HG03439 (cell line): ENCODE results near the gene SNX33.

Source experiments
- ATAC-seq: cut with Tn5 transposase; IDR thresholded peaks from one replicate; pipeline ENCODE4 v1.9.1; 2021; ENCODE audit warnings: mild to moderate bottlenecking, moderate library complexity; ENCODE audit not compliant: unreplicated experiment

Gene SNX33

DNA sequence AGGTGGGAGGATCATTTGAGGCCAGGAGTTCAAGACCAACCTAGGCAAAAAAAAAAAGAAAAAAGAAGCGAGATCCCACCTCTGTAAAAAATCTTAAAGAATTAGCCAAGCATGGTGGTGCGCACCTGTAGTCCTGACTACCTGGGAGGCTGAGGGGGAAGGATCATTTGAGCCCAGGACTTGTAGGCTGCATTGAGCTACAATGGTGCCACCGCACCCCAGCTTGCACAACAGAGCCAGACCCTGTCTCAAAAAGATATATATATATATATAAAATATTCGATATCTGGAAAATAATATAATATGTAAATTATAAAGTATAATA lies 6.6 kb upstream of the SNX33 start:
- ATAC-seq: no peak

DNA sequence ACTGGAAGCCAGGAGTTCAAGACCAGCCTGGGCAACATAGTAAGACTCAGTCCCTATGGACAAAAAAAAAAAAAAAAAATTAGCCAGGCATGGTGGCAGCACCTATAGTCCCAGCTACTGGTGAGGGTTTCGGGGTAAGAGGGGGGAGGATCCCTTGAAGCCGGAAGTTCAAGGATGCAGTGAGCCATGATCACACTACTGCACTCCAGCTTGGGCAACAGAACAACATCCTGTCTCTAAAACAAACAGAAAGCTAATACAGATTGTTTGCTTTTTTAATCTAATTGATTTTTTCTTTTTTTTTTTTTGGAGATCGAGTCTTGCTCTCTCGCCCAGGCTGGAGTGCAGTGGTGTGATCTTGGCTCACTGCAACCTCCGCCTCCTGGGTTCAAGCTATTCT lies 6.1 kb upstream of the SNX33 start:
- no peak for ATAC-seq

GRCh38 chr15:75644376-75644775 lies 3.3 kb upstream of the SNX33 start:
- no peak for ATAC-seq

GRCh38 chr15:75646112-75646943 lies 1.4 kb upstream of the SNX33 start:
- ATAC-seq: no peak

GRCh38 chr15:75646944-75647364 lies 758 bp upstream of the SNX33 start:
- ATAC-seq: no peak

- no peak for ATAC-seq
Measured at GRCh38 chr15:75648156-75649000, 666 bp downstream of the SNX33 start.

DNA sequence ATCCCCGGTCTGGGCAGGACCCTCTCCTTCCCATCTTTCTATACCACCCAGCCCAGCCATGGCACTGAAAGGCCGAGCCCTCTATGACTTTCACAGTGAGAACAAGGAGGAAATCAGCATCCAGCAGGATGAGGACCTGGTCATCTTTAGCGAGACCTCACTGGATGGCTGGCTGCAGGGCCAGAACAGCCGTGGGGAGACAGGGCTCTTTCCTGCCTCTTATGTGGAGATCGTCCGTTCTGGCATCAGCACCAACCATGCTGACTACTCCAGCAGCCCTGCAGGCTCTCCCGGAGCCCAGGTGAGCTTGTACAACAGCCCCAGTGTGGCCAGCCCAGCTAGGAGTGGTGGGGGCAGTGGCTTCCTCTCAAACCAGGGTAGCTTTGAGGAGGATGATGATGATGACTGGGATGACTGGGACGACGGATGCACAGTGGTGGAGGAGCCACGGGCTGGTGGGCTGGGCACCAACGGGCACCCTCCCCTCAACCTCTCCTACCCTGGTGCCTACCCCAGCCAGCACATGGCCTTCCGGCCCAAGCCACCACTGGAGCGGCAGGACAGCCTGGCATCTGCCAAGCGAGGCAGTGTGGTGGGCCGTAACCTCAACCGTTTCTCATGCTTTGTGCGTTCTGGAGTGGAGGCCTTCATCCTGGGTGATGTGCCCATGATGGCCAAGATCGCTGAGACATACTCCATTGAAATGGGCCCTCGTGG lies 1.5 kb downstream of the SNX33 start:
- no peak for ATAC-seq

GRCh38 chr15:75649848-75650247 lies 2.1 kb downstream of the SNX33 start:
- no peak for ATAC-seq

GRCh38 chr15:75650908-75651809 lies 3.4 kb downstream of the SNX33 start:
- ATAC-seq: no peak

DNA sequence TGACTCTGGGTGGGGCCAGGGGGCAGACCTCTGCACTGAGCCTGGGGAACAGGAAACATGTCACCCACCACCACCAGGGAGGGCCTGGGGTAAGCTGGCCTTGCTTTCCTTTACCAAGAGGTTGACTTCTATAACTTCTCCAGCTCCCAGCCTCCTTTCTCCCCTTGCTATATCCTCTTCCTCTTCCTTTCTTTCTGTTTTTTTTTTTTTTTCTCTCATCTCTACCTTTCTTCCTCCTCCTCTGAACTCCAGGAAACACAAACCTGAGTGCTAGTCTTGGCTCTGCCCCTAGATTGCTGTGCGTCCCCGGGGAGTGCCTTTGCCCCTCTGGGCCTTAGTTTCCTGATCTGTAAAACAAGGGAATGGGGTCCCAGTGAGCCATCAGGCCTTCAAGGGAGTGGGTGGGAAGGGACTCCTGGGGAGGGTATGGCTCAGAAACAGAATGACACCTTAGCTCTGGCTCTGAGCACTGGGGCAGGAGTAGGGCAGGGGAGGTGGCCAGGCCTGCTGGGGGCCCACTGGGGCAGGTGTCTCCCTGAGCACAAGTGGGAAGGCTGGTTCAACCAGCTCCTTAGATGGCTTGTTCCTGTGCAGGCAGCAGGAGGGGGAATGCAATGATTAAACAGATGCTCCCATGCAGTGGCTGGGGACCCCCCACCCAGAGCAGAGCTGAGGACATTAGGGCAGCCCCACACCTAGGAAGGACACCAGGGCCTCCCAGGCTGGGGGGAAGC lies 4.3 kb downstream of the SNX33 start:
- no peak for ATAC-seq

DNA sequence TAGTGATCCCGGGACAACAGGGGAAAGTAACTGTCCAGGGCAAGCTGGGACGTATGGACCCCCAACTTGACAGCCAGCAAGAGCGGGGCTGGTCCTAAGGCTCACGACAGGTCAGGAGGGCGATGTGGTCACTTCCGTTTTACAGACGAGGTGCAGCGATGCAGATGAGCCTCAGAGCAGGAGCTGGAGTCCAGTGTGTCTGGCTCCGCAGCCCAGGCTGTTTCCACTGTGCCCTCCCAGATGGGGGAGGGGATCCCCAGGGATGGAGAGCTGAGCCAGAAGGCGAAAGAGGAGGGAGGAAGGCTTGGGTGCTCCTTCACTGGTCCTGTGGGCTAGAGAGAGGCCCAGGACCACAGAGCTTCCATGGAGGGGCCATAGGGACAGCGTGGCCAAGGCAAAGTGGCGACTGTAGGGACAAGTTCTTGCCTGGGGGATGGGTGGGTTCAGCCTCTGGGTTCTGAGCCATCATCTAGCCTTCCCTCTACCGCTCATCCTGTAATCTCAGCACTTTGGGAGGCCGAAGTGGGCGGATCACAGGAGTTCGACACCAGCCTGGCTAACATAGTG lies 5.7 kb downstream of the SNX33 start:
- no peak for ATAC-seq

DNA sequence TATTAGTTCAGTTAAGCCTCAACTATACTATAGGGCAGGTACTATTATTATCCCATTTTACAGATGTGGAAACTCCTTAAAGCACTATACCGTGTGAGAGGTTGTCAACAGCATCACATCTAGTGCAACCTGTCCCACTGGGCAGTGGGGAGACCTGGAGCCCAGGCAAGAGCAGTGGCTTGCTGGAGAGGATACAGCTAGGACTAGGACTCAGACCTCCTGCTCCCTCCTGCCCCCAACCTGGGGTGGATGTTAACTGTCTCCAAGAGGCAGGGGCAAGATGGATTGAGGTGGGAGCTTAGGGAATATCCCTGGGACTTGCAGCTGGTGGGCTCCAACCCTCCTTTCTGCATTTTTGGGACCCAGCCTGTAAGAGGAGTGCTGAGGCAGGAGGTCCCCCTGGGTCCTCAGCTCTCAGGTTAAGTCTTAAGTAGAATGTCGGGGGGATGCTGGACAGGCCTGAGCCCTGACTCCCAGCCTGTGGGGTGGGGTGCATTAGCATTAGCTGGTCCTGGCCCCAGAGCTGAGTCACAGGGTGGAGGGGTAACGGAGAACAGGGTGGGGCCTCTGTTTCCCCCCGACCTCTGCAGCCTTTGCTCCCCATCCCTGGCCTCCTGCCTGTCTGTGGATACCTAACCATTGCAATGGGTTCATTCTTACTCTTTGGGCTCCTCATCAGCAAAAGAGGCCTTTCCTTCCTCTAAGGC lies 6.6 kb downstream of the SNX33 start:
- no peak for ATAC-seq

GRCh38 chr15:75655931-75656330 lies 8.2 kb downstream of the SNX33 start:
- ATAC-seq: no peak

DNA sequence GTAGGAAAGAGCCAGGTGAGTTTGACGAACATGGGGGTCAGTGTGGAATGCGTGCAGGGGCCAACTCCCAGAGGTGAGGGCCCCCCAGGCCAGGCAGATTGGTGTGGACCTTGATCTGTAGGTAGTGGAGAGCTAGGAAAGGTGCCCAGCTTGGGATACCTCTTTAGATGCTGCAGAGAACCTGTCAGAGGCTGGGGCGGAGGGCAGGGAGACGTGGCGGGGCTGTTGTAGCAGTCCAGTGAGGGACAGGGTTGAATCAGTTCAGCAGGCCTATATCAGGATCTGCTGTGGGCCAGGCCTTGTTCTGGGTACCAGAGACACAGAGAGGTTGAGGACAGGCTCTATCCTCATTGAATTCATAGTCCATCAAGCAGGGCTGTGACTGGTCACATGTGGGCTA lies 8.6 kb downstream of the SNX33 start:
- ATAC-seq: no peak

DNA sequence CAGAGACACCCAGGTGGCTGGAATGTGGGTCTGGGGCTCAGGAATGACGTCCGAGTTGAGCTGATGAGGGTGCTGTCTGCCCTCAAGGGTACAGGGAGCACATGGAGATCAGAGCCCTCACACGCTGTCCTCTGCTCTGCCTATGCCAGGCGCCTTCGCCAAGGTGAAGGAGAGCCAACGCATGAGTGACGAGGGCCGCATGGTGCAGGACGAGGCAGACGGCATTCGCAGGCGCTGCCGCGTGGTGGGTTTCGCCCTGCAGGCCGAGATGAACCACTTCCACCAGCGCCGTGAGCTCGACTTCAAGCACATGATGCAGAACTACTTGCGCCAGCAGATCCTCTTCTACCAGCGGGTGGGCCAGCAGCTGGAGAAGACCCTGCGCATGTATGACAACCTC lies 9.1 kb downstream of the SNX33 start:
- no peak for ATAC-seq

DNA sequence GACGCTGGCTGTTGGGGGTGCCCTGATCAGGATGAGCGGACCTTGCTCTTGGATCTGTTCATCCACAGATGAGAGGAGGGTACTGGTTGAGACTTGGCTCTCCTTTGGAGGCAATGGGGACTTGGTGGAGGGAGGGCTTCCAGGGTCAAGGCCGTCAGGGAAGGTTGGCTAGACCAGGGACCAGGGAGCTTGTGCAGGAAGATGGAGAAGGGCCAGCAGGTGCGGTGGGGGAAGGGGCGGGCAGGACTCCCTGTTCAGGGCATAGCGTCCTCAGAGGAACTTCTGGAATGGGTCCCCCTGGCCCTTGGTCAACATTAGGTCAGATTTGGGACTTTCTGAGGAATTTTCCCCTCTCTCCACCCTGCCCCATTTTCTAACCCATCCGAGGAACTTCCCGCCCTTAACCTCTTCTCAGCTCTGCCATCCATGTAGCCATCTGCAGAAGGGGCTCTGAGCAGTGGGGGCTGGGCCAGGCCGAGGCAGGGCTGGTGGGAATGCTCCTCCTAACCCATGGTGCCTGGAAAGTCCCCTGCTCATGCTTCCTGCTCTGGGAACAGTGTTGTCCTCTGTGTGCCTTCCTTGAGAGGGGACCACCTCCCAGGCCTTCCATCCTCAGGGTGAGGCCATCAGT lies 11.5 kb downstream of the SNX33 start:
- ATAC-seq: no peak

DNA sequence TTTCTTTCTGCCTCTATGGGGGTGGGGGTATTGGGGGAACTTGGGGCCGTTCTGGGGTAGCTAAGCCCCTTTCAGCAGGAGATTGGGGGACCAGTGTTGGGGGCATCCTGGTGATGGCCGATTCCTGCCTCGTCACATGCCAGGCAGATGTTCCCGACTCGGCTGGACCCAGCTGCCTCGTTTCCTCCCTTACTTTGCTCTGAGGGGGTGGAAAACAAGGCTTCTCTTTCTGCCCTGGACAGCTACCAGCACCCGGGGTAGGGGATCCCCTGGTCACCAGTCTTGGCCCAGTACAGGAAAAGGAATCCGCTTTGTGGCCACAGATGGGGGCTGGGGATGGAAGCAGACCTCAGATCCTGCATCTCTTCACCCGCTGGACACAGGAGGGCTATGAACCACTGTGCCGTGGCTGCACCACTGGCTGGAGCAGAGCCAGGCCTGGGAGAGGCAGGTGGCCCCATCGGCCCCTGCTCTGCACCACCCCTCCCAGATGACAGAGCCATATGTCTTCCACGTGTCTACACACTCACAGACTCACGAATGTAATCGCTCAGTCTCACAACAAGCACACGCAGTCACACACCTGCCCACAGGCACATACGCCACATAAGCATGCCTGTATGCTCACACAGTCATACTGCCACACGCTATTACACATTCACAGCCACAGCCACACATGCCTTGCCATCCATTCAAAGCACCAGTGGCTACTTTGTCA lies 12.4 kb downstream of the SNX33 start:
- no peak for ATAC-seq
